NCI-H1092 (cell line): Measurements from ENCODE around the gene C1QTNF4.
"Not testable (repeated sequence)": the region's sequence is repeated elsewhere in the genome, so short reads cannot be mapped to it uniquely, and the experiment has no call there.

Experiments used
- DNase-seq: peaks from one replicate; lab custom pipeline; 2025; lab: John Stamatoyannopoulos, UW

Gene C1QTNF4

GRCh38 chr11:47593934-47594855 lies at the start of gene C1QTNF4:
TSS of gene C1QTNF4 (minus strand) at chr11:47594411. CDS start at chr11:47590810, 3,601 bp downstream.
- DNase-seq = no peak

- DNase-seq = peak; percentile 97
Observed at GRCh38 chr11:47642099-47642855, 48.1 kb upstream of the C1QTNF4 start, which contains the start of gene MTCH2. TSS of gene MTCH2 (minus strand) at chr11:47642559. CDS start at chr11:47642465, 94 bp downstream.

- no peak for DNase-seq
Observed at GRCh38 chr11:47641600-47642098, 47.4 kb upstream of the C1QTNF4 start.

- DNase-seq = not testable (repeated sequence)
Observed at GRCh38 chr11:47640506-47640905, 46.3 kb upstream of the C1QTNF4 start.

GRCh38 chr11:47636331-47636730 lies 42.1 kb upstream of the C1QTNF4 start:
- not testable (repeated sequence) for DNase-seq

GRCh38 chr11:47631473-47631872 lies 37.3 kb upstream of the C1QTNF4 start:
- DNase-seq = no peak

GRCh38 chr11:47628026-47628425 lies 33.8 kb upstream of the C1QTNF4 start:
- no peak for DNase-seq

GRCh38 chr11:47626234-47626633 lies 32.0 kb upstream of the C1QTNF4 start:
- no peak for DNase-seq

- no peak for DNase-seq
Observed at GRCh38 chr11:47620836-47621378, 26.7 kb upstream of the C1QTNF4 start.

GRCh38 chr11:47617417-47617809 lies 23.2 kb upstream of the C1QTNF4 start:
- DNase-seq = no peak

- DNase-seq = peak; percentile 9
Observed at GRCh38 chr11:47616726-47617416, 22.7 kb upstream of the C1QTNF4 start.

GRCh38 chr11:47615249-47615648 lies 21.0 kb upstream of the C1QTNF4 start:
- no peak for DNase-seq

- no peak for DNase-seq
Observed at GRCh38 chr11:47611348-47611794, 17.2 kb upstream of the C1QTNF4 start.

GRCh38 chr11:47609675-47610074 lies 15.5 kb upstream of the C1QTNF4 start:
- no peak for DNase-seq

GRCh38 chr11:47607380-47607779 lies 13.2 kb upstream of the C1QTNF4 start:
- DNase-seq = no peak

- DNase-seq = no peak
Observed at GRCh38 chr11:47606731-47607130, 12.5 kb upstream of the C1QTNF4 start.

- no peak for DNase-seq
Observed at GRCh38 chr11:47605921-47606320, 11.7 kb upstream of the C1QTNF4 start.

GRCh38 chr11:47603295-47603694 lies 9.1 kb upstream of the C1QTNF4 start:
- no peak for DNase-seq

GRCh38 chr11:47599902-47600301 lies 5.7 kb upstream of the C1QTNF4 start:
- DNase-seq = no peak

GRCh38 chr11:47595967-47596366 lies 1.8 kb upstream of the C1QTNF4 start:
- no peak for DNase-seq

GRCh38 chr11:47595029-47595428 lies 818 bp upstream of the C1QTNF4 start:
- DNase-seq = no peak

GRCh38 chr11:47593492-47593933 lies 698 bp downstream of the C1QTNF4 start:
- DNase-seq = no peak
